Fibroblast of peridontal ligament (primary cell): Measurements from ENCODE around the gene MRGPRF.

Experiments
- DNase-seq: peaks from one replicate; pipeline ENCODE4 v3.0.0-alpha.2; 2010; ENCODE audit errors: extremely low read depth

MRGPRF gene, protein sequence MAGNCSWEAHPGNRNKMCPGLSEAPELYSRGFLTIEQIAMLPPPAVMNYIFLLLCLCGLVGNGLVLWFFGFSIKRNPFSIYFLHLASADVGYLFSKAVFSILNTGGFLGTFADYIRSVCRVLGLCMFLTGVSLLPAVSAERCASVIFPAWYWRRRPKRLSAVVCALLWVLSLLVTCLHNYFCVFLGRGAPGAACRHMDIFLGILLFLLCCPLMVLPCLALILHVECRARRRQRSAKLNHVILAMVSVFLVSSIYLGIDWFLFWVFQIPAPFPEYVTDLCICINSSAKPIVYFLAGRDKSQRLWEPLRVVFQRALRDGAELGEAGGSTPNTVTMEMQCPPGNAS

DNA sequence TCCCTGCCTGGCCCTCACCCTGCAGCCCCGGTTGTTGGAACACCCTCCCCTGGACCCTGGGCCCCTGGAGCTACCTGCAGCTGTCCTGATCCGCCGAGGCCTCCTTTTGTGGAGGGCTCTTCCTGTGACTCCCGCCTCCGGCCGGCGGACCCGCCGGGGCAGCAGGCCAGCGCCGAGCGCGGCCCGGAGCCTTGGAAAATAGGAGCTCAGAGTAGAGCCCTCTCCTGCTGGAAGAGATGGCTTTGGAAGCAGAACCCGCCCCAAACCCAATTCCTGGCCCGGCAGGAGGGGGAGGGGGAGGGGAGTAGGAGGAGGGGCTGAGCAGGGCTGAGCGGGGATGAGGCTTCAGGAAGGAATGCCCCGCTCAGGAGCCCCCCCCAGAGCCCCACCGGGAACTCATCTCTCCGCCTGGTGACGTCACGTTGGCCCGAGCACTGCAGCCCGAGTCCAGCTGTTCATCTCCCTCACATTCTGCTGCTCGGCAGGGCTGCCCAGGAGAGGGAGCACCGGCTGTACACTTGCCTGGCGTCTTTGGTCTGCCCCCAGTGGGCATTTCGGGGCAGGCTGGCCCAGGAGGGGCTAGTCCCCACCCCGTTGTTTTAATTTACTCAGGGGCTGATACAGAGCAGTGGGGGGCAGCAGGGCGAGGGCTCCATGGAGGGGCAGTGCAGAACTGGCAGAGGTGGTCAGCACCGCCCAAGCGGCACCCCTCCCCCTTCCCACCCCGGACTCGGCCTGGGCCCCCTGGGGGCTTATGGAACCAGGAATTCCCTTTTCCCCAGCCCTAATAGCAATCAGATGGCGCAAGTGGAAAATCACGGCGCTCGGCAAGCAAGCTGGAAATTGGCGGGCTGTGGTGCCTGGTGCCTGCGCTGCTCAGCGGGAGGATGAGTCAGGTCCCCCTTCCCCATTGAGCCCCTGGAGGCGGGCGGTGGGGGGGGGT, at the start of gene MRGPRF:
Gene MRGPRF (minus strand): TSS at position 238 of the 943 bp plus-strand sequence. CDS start 3,345 bp downstream, outside the sequence.
- DNase-seq = peak; percentile 96

DNA sequence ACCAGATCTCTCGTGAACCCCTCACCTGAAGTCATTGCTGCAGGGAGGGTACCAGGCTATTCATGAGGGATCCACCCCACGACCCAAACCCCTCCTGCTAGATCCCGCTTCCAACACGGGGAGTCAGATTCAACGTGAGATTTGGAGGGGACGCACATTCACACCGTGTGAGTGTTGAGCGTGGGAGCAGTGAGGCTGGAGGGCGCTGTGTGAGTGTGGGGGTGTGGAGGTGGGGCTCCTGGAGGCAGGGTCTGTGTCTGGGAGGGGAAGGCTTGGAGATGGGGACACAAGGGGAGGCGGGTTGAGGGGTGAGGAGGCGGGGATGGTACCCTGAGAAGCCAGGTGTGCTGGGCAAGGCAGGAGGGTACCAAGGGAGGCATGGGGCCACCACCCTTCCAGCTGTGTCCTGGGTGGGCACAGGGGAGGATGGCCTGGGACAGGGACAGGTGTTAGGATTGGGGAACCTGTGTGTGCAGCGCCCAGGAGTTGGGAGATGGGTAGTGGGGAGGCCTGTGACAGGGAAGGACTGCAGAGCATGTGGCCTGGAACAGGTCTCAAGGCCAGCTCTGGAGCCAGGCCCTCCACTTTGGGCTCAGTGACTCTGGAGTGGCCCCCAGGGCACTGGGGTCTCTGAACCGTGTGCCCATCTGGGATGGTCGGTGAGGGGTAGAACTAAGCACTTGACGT, 49.3 kb upstream of the MRGPRF start:
- DNase-seq = no peak

DNA sequence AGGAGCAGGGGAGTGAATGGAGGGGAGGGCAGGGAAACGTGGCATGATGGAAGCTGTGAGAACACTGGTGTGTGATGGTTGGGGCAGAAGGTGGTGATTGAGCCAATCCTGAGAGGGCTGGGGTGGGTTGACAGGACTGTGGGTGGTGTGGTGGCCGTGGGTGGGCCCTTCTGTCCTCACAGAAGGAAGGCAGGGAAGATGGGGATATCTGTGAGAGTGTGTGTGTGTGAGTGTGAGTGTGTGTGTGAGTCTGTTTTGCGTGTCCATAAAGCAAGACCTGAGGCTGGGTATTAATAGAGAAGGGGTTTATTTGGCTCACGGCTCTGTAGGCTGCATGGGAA, 48.6 kb upstream of the MRGPRF start:
- no peak for DNase-seq

DNA sequence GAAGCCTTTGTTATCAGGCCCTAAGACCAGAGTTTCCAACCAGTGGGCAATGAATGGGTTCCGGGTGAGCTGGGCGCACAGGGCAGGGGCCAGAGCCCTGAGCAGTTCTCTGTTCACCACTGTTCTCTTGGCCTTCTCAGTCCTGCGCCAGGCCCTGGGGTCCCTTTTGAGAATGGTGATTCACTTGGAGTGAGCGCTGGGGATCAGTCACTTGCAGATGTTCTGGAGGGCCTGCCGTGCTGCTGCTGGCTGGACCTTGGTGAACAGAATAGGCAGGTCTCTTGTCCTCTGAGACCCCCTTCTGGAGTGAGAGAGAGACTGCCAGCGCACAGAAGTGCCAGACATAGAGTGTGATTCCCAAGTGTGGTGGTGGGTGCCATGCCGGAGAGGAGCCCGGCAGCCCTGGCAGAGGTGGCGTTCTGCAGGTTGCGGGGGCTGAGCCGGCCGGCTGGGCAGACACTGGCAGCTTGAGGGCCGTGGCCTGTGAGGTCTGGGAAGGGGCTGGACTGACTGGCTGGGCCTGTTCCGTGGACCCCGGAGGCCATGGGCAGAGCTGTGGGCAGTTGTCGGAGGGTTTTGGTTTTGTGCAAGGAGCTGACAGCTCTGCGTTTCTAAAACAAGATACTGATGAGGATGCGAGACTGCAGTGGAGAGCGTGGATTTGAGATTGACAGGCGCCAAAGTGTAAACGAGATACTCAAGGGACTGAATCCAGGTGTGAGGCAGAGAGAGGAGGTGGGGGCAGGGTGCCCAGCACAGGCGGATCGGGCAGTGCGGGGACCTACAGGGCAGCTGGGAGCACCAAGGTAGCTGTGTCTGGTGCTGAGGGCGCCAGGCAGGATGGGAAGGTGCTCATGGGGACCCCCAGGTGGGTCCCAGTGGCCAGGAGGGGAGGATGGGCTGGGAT, 48.0 kb upstream of the MRGPRF start:
- no peak for DNase-seq

DNA sequence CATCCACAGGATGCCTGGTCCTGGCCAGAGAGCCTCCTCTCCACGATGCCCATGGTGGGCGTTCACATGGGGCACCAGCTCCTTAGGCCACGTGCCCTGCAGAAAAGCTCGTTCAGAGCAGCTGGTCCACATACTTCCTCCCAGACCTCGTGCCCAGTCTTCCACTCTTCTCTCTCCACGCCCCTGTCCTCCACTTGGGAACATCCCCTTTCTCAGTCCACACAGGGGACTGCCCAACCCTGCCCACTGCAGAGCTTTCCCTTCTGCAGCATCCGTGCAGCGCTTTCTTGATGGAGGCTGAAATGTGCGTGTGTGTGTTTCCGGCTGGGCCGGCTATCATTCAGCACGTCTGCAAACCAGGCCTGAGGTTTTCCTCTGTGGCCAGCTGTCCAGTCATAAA, 46.9 kb upstream of the MRGPRF start:
- no peak for DNase-seq

DNA sequence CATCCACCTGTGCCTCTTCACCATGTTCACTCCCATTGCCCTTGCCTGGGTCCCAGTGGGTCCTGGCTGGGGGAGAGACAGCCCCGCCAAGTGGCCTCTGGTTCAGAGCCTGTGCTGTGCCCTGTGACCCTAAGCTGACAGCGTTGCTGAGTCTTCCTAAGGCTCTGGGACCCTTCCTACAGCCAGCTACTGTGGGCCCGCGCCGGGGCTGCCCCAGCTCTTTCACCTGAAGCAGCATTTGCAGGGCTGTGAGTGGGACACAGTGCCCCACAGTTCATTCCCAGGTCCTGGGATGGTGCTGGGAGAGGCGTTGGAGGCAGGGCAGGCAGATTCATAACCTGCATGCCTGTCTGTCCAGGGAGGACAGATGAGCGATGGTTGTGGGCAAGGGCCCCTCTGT, 46.4 kb upstream of the MRGPRF start:
- DNase-seq = no peak

DNA sequence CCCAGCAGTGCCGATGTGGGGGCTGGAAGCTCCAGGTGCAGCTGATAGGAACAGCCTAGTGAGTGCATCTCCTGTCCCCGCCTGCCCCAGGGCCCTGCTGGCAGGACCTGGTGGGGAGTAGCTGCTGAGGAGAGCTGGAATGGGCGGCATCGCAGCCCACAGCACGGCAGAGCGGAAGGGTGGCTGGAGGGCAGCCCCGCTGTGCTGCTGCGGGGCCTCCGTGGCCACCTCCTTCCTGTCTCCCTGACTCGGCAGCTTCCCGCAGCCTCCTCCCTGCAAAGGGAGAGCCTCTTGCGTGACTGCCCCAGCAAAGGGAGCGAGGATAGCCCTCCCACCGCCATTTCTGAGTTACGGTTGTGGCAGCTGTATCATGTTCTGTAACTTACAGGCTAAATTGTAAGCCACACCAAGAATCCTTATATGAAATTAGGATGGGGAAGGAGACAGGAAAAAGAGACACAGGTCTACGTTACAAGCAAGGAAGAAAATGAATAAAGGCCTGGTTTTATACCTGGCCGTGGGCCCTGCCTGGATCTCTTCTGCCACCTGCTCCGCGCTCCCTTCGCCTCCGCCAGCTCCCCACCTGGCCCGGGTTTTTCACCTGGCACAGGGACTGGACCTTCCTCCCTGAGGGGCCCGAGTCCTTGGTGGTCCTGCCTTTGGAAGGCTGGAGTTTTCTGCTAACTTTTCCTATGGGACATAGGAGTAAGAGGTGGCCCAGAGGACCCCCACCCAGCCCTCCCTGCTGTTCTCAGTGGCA, 45.6 kb upstream of the MRGPRF start:
- DNase-seq = no peak

DNA sequence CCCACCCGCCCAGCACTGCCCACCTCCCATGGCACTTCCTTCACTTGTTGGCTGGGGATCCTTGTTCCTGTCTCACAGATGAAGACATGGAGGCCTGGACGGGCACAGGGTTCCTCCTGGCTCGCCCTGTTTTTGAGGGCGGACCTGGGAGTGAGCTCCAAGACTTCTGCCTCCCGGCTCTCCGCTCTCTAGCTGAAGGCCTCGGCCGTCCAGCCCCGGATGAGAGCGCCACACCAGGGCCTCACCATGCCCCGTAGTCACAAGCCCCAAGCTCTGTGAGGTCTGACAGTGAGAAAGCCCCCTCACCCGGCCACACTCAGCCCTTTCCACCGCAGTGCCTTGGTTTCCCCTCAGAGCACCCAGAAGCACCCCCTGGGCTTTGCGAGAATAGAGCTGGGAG, 44.8 kb upstream of the MRGPRF start:
- DNase-seq = no peak

DNA sequence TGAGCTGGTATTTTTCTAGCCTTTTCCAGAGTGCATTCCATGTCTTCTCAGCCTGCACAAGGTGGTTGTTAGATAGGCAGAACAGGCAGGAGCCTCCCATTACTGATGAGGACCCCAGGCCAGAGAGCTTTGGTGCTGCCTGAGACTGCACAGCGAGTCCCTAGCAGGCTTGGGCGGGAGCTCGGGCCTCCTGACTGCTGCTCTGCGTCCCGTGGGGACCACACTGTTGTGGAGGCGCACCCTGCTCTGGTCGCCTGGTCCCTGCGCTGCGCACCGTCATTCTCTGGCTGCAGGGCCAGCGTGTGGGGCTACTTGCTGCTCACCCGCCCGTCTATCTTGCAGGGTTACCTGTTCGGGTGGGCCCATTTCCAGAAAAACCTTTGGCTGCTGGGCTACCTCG, 44.2 kb upstream of the MRGPRF start:
- DNase-seq = no peak

DNA sequence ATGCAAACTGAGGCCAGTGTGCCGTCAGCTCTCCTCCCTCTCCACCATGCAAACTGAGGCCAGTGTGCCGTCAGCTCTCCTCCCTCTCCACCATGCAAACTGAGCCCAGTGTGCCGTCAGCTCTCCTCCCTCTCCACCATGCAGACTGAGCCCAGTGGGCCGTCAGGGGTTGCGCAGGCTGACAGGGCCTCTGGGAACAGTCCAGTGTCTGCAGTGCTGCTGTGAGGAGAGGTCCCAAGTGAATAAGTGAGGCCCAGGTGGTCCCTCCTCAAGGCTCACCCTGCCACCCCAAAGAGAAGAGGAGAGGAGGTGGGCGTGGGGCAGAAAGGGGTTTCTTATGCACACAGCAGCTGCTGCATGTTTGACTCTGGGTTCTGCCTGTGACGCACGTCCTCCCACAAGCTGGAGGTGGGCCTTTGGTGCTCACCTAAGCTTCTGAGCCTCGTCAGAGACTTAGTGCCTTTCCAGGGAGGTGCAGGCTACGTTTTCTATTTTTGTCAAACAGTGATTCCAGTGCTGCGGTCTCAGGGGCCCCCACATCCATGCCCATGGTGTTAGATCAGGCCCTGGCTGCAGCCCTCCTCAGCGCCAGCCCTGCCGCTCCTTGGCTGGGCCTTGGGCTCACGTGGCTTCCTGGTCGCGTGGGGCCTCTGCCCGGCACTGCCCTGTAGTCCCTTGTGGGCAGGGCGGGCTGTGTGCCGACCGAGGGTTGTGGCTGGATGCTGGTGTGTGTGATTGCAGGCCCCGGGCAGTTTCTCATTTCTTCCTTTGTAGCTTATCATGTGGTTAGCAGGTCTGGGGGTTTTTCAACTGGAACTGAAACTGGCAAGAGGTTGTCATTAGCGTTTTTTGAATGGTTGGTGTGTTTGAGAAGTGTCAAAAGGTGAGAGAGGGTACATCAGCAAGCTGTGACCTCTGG, 42.8 kb upstream of the MRGPRF start:
- no peak for DNase-seq

DNA sequence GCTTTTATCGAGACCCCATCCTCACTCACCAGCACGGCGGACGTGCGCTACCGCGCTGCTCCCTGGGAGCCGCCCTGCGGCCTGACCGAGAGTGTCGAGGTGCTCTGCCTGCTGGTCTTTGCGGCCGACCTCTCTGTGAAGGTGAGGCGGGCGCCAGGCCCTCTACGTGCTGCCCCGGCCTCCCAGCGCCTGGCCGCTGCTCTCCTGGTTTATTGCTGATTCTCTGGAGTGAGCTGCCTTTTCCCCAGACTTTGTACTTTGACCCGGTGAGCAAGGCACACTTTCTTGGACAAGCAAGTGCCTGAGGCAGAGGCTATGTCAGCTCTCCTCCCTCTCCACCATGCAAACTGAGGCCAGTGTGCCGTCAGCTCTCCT, 42.2 kb upstream of the MRGPRF start:
- no peak for DNase-seq

DNA sequence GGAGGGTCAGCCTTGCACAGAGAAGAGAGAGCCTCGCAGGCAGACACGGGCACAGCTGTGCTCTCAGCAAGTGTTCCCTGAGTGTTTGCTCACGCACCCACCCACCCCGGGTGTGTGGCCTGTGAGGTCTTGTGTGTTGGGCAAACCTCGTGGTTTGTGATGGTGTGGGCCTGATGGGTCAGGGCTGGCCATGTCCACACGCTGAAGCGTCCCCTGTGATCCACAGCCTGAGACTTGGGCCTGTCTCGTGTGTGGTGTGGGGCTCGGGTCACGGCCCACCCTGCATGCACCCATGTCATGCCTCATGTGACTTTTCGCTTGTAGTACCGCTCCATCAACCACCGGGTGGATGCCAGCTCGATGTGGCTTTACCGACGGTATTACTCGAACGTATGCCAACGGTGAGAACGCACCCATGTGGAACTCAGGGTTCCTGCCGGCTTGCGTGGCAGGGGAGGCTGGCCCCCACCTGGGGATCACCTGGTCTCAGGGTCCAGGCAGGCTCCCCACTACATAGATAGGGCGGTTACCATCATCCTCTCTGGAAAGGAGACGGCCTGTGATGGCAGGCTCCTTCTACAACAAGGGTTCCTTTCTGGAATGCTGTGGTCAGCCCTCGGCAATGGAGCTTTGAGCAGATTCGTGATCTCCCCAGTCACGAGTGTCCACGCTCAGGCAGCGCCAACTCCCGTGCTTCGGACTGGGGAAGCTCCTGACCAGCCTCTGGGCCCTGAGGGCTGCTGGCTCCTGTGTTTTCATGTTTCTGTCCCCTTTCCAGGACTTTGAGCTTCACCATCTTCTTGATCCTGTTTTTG, 41.6 kb upstream of the MRGPRF start:
- DNase-seq = no peak

DNA sequence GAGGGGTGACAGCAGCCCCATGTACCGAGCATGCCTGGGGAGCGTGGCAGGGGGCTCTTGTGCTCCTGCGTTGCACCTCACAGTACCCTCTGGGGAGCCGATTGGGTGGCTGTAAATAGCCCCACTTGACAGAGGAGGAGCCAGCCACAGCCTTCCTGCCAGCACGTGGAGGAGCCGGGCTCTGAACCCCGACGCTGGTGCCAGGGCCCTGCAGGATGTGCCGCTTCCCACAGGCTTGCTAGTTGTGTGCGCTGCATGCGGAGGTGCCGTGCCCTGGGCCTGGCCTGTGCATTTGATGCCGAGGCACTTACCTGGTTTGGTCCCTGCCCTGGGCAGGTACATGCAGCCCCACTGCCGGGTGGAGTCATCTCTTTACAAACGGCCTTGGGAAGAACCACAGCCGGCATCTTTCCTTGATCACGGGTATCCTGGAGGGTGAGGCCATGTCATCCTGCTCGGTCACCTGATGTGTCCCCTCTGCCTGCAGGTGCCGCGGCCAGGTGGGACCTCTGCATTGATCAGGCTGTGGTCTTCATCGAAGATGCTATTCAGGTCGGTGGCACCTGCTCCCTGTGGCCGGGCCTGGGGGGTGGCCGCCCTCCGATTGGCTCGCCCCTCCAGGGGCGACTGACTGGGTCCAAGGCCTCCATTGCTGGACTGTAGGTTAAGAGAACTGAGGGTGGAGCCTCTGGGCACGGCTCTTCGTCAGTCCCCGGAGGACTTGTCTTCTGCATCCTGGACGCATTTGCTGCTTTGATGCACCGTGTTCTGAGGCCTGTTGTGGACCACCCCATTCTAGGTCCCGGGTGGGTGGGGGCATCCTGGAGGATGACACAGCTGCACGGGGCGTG, 40.7 kb upstream of the MRGPRF start:
- no peak for DNase-seq

DNA sequence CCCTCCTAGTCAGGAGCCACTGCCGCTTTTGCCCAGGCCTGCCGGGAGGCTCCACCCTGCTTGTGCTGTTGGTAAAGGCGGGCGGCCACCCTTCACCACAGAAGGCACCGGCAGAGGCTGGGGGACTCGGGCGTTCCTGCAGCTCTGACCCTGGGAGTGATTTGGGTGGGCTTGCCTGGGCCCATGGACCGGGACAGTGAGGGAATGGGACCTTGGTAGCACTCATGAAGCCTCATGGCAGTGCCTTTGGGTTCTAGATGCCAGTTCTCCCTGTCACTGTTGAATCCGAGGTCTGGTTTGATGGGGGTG, 40.1 kb upstream of the MRGPRF start:
- no peak for DNase-seq

DNA sequence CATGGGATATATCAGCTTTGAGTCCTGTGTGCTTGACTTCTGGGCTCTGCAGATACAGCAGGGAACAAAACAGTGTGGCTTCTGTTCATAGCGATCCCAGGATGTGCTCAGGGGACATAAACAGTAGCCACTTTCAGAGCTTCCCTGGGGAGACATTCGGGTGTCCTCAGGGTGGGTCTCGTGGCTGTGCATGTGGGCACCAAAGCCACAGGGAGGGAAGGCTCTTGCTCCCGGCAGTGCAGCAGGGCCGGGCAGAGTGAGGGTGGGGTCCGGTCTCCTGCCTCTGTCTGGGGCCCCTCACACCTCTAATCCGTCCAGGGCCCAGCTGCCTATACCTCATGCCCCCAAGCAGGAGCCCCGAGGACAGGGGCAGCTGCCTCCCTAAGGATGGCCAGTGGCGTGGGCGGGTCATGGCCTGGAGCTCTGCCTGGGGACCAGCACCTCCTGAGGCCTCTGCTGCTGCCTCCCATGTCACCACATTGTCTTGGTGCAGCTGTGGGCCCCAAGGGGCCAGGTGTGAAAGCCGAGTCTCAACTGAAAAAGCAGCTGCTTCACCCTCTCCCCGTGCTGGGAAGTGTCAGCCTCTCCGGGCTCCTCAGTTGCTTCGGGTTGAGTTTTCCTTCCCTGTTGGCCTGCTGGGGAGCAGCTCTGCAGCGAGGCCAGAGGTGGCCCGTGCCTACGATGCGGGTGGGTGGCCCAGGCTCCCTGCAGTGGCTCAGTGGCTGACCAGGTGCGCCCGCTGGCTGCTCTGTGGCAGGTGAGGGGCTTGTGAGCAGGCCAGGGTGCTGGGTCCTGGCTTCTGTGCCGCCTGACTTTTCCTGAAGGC, 39.5 kb upstream of the MRGPRF start:
- no peak for DNase-seq

DNA sequence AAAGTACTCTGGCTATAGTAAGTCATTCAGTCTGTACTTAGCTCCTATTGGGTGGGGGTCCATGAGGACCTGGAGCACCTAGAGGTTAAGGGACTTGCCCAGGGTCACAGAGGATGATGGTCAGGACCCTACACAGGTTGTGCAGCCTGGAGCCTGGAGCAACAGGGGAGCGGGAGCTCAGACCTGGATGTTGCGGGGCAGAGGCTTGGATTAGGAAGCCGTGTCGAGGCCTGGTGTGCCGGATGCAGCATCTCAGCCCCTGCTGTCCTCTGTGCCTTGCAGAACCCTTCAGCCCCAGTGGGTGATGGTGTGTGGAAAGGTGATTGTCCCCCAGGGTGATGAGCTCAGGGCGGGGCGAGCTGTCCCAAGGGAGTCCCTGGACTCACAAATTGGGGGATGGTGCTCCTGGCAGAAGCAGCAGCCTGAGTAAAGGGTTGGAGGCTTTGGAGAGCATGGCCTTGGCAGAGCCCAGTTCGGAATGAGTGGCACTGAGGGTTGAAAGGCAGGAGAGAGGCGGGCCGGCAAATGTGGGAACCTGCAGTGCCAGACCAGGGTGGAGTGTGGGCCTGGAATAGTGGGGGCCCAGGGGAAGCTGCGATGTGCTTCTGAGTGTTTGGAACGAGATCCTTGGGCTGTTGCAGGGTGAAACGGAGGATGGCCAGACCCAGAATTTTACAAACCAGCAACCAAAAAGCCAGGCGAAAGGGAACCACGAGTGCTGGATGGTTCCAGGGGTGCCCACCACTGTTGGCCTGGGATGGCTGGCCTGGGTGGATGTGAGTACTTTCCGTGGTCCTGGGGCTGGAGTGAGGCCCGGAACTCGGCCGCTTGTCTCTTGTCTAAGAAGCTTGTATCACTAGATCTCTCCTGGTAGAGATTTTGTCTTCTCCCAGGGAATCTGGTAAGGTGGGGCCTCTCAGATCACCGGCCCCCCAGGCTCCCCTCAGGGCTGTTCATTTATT, 38.6 kb upstream of the MRGPRF start:
- no peak for DNase-seq
